Esophagus mucosa (tissue), 1 donor: ENCODE measurements around the gene MARK2. TPM values are rescaled to one million over a fixed set of nuclear protein-coding genes. Genes with fewer than 3 reads are reported as not detected.
"Not testable (repeated sequence)": the region's sequence is repeated elsewhere in the genome, so short reads cannot be mapped to it uniquely, and the experiment has no call there.

Experiments used
- ATAC-seq: fragments of 200-7000 bp; cut with Tn5 transposase; one replicate; pipeline ENCODE4 v1.9.1; 2020
- total RNA-seq: library from RNA; stranded (reverse); gene quantifications from one replicate; pipeline ENCODE4 v1.2.4, GENCODE V29; 2023
- donor health status: DM: yes; HTN: yes; CAD: no.

The MARK2 gene
- total RNA-seq, 1 donor from 2014 or later: 70.6 TPM

DNA sequence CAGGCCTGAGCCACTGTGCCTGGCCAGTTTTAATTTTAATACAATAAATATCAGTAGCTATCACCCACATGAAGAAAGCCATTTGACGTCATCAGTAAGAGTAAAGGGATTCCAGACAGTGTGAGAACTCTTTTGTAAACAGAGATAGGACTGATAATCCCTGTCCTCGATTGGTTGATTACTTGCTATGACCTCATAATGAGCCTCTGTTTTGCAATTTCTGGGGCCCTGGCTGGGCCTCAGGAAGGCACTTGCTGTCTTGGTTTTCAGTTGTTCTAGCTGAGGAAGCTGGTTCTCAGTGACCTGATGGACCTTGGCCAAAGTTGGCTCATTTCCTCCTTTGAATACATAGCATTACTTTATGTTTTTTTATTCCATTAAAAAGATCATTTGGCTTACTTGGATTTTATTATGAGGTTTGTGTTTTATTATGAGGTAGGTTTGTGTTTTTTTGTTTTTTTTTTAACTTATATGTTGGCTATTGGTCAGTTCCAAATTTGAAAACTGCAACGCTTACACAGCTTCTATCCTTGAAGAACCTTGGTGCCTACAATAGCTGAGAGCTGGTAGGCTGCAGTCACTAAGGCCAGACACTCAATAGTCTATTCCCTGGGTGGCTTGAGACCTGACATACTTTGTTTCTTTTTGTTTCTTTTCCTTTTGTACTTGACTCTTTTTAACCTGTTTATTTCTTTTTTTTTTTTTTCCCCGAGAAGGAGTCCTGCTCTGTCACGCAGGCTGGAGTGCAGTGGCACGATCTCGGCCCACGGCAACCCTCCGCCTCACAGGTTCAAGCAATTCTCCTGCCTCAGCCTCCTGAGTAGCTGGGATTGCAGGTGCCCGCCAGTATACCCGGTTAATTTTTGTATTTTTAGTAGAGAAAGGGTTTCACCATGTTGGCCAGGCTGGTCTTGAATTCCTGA lies 20.0 kb downstream of the MARK2 start:
- peak; percentile 73 for ATAC-seq

DNA sequence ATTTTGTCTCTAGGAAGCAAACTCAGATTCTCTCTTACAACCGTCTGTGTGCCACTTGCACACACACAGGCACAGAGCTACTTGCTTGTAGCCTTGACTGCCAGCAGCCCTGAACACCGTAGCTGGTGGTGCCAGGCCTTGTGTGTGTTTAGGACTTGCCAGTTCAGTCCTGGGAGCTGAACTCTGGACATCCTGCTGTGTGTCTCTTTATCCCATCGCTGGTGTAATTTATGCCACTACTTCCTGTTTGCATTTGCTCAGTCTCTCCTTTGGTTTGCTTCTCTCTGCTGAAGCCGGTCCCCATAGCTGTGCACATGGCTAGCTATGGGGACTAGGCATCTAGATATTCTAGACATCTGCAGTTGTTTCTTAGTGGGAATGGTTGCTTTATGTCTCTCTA lies 24.0 kb downstream of the MARK2 start:
- peak; percentile 16 for ATAC-seq

DNA sequence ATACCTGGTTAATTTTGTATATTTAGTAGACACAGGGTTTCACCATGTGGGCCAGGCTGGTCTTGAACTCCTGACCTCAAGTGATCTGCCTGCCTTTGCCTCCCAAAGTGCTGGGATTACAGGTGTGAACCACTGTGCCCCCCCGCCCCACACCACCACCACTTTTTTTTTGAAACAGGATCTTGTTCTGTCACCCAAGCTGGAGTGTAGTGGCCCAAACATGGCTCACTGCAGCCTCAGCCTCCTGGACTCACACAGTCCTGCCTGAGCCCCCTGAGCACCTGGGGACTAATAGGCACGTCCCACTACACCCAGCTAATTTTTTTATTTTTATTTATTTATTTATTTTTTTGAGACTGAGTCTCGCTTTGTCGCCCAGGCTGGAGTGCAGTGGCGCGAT lies 24.7 kb downstream of the MARK2 start:
- not testable (repeated sequence) for ATAC-seq

DNA sequence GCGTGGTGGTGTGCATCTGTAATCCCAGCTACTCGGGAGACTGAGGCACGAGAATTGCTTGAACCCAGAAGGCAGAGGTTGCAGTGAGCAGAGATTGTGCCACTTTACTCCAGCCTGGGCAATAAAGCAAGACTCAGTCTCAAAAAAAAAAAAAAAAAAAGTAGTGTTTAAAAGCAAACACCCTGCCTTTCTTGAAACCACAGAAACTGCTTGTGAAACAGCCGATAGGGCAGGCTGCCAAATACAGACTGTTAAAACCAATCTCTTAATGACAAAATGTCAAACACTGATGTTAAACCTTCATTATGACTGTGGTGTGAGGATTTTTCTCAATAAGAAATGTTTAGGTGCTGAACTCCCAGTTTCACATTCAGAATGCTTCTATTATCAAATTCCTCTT lies 27.3 kb downstream of the MARK2 start:
- no peak for ATAC-seq

DNA sequence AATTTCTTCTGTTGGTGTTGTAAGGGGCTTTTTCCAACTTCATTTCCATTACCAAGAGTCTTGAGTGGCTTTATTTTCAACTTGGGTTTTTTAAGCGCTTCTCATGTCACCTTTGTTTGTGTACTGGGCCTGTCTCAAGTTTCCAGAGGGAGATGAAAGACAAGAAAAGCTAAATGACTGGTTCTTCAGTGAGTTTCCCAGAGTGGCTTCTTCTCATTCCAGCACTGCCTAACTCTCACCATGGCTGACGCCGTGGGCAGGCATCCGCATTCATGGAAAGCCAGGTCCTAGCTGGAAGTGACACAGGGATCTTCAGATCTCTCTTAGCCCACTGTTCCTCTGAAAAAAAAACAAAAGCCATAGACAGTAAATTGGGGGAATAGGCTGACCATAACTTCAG lies 28.6 kb downstream of the MARK2 start:
- ATAC-seq: no peak

DNA sequence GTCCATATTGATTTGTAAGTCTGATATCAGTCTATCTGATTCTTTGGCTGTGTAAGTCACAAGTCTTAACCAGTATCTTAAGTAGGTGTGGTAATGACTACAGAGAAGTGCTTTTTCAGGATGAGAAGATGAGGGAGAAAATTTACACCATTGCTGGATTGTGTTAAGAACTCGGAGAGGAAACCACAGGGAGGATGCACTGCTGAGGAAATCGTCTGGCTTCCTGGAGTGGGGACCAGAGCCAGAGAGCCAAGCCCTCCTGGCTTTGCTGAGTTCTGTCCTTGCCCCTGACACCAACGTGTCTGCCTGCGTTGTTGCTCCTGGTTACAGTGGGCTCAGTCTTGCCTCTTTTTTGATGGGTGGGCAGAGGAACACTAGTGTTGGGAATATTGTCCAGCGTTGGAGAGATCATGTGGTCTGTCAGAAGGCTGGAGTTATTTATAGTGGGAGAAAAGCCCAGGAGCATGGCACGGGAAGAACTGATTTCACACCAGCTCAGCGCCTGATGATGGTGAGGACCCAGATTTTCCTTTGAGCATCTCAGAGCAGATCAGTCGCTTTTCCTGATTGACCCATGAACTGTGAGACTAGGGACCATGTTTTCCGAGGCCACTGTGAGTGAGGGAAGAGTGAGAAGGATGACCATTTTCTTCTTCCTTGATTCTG lies 29.6 kb downstream of the MARK2 start:
- ATAC-seq: no peak

DNA sequence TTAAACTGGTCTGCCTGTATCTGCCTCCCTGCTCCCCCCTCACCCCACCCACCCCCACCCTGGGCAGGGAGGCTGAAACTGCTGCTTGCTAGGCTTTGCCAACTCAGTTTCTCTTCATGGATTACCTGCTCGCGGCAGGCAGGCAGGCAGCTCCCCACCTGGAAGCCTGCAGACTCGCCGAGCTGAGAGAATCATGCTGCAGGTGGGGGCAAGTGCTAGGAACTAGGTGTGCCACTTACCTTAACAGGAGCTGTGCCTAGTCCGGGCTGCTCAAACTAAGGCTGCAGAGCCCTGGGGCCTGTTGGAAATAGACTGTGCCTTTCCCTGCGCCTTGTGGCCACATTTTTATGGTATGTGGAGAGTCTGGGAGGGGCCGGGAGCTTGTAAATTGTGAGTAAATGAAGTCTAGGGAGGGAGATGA lies 30.3 kb downstream of the MARK2 start:
- peak; percentile 84 for ATAC-seq

DNA sequence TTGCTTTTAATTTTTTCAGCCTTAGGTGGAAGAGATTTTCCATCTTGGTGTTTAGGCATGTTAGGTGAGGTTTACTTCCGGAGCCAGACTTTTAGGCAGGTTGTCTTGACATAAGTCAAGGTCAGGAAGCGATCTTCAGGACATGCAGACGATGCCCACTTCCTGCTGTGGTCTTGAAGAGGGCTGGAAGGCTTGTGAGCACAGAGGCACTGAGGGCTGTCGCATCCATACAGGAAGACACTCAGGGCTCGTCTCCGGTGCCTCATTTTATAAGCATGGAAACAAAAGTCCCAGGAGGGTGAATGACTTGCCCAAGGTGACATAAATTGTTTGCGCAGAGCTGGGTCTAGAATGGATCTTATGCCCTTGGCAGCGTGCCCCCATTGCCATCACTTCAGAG lies 30.8 kb downstream of the MARK2 start:
- ATAC-seq: no peak

DNA sequence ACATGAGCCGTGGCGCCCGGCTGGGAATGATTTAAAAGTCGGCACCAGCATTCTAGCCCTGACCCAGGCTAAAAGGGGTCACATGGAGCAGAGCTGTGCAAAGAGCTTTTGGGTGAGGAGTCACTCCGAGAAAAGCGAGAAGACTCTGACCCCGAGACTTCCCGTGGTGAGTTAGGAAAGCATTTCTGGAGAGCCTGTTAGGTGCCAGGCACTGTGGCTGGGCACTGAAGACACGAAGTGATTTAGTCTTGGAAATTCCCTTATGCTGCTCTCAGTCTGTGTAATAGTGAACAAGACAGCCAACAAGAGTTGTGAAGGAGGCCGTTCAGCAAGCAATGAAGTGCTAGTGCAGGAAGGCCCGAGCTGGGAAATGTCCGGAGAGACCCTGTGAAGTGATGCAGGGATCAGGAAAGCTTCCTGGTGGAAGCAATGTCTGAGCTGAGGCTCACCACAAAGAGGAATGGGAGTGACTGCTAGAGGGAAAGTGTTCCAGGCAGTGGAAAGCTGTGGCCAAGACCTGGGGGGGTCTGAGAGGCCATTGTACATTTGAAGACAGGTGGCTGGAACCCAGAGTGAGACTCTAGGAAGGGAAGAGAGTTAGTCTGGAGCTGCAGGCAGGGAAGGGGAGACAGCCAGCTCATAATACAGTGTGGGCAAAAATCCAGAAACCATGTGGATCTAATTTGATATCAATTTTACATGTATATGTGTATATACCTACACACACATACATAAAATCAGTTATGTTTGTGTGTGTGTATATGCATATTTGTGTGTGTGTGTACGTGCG lies 31.6 kb downstream of the MARK2 start:
- ATAC-seq: no peak

DNA sequence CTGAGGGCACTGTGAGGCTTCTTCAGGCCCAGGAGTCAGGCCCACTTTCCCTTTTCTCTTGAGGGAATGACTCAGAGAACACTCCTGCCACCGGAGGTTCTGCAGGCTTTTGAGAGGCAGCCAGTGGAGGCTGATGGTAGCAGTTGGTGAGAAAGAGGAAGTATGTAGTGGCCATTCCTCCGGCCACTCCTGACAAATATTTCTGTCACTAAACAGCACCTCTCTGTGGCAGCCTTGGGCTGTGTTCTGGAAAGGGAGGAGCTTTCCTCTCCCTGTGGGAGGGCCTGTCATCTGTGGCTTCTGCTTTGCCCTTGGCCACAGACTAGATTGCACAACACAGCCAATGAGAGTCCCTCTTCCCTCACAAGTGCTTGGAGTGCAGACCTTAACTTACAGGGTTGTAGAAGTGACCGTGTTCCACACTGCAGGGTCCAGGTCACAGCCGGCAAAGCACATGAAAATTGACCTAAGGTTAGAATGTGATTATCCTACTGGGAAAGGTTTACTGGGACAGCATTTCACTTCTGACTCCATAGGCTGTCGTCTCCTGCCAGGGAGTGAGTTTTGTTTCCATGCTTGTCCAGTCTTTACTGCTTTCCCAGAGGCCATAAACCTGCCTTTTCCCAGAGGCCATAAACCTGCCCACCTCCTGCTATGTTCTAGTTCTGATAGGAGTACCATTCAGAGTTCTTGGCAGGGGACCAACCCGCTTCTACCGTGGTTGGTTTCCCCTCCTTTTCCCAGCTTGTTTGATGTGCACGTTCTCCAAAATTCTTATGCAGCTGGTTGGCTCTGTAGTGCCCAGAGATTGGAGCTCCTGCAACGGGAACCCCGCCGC lies 33.3 kb downstream of the MARK2 start:
- peak; percentile 88 for ATAC-seq

DNA sequence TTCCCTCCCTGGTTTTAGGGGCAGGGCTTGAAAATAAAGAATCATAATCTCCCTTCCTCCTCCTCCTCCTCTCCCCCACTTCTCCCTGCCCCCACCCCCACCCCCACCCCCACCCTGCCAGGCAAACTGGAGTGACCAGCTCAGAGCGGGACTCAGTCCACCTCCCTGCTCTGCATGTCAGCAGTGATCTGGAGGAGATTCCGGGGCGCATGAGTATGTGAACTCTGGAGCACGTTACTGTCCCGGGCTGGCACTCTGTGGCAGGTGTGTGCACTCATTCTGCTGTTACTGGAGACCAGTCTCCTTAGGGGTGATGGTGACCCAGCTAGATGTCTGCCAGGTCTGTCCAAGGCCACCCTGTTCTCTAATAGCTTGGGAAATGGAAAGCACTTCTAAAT lies 33.9 kb downstream of the MARK2 start:
- ATAC-seq: peak; percentile 34

DNA sequence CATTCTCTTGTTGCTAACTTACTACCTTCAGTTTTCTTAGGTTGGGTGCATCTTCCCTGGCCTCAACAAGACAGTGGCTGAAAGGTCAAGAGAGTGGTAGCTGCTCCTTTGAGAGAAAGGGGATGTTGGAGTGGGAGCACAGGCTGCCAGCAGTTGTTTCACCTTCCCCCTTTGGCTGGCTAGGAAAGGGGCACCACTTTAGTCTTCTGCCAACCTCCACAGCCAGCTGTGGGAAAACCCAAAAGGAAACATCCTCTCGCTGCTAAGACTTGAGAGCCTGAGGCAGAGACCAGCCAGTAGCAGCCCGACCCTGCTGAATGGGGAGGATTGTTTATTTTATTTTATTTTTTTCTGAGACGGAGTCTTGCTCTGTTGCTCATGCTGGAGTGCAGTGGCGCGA lies 34.4 kb downstream of the MARK2 start:
- no peak for ATAC-seq

DNA sequence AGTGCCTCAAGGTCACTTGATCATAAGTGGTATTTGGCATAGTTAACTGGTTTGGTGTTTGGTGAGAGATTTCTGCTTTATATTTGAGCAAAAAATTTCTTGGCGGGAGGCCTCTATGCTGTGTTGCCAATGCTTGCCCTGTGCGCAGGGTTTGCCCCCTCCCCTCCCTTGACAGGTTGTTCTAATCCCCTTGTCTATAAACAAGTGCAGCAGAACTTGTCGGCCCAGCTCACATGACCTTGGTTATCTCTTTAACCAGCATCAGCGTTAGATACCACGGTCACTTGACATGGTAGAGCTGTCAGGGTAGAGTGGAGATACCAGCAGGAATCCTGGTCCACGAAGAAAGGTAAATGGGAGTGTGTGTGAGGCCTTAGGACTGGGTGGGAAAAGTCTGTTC lies 35.6 kb downstream of the MARK2 start:
- ATAC-seq: no peak

DNA sequence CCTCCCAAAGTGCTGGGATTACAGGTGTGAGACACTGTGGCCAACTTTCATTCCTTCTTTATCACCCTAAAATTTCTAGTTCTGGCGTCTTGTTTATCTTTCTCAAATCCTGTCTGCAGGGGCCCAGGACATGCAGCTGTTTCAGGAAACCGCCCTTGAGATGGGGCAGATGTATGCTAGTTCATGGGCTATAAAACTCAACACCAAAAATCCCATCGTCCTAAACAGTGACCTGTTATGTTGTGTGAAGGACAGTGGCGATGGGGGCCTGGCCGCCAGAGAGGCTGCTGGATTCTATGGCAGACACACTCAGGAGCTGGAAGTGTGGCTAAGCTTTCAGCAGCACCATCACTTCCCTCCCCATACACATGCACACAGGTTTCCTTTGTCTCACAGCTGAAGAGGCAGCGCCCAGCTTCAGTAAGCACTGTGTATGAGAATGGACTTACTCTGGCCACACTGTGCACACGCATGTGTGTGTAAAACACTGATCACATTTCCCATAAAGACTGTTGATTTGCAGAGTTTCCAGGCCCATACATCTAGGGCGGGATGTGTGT lies 36.7 kb downstream of the MARK2 start:
- no peak for ATAC-seq

DNA sequence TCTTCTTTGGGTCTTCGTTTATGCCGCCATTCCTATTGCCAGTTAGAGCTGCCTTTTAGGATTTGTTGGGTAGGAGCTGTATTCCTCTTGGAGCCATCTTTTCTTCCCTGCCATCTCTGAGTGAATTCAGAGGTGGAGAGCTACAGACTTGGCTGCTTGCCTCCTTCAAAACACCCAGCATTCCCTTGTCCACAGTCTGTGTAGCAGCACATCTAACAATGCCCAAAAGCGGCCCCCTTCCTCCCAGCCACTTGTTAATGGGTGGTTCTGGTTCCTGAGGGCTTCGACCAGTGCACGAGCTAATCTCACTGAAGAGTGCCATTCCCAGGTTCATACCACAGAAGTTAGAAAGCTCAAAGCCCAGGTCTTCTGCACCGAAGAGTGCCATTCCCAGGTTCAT lies 37.7 kb downstream of the MARK2 start:
- no peak for ATAC-seq

DNA sequence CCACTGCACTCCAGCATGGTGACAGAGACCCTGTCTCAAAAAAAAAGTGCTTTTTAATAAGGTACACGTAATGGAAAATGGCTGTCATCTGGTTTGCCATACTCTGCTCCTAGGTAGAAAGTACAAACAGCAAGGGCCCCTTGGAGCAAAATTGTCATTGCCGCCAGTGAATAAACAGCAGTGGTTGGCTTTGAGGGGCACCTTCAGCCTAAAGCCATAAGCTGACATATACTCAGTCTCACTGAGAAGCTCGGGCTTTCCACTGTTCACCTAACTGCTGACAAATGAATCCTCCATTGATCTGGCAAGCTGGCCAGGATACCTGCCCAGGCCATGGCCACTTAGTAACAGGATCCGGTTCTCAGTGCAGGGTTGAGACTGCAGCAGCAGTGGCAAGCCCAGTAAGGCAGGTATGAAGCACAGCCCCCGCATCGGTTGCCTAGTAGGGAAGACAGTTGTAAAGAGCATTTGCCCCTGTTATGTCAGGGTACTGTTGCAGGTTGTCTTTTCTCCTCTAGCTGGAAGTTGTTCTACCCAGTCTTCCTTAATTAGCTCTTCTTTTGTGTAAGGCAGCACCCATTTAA lies 38.8 kb downstream of the MARK2 start:
- no peak for ATAC-seq

DNA sequence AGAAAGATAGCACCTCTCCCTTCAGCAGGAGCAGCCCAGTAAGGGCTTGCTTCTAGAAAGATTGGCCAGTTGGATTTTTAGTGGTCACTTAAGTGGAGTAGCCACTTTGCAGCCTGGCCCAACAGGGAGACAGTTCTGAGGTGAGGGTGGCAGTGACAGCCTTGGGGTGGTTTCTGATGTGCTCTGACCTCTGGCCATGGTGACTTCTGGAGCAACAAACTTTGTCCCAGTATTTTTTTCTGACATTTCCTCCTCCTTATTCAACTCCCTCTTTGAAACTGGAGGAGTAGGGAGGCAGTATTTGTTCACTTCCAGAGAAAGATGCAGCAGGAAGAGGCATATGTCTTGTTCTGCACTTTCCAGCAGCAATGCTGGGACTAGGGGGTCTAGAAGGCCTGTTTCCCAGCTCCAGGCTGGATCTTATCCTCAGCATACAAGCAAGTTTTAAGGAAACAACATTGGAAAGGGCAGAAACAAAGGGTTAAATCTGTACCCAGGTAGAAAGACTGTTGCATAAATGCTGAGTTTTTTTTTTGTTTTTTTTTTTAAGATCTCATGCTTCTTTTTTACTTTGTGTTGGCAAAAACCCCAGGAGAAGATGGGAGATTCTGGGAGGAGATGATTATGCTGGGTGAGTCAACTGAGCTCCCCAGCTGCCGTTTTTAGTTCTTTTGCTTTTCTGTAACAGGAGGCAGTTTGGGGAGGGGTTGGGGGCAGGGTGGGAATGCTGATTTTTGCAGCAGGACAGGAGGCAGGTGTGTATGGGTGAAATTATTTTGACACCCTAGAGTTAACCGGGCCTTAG lies 40.9 kb downstream of the MARK2 start:
- no peak for ATAC-seq

DNA sequence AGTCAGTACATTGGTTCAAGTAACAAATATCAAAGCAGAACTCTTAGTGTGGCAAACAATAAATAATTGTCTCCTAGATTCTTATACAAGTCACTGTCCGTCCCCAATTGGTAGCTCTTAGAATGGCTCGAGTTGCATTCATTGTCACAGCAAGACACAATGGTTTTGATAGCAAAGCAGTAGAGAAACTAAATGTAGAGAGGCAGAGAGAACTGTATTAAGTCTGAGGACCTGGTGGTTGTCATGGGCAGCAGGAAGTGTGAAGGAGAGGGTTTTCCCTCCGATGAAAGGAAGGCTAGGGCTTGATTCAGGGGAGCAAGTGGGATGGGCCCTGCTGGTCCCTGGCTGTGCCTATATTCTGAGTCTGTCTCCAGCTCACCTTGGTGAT lies 41.5 kb downstream of the MARK2 start:
- peak; percentile 22 for ATAC-seq

DNA sequence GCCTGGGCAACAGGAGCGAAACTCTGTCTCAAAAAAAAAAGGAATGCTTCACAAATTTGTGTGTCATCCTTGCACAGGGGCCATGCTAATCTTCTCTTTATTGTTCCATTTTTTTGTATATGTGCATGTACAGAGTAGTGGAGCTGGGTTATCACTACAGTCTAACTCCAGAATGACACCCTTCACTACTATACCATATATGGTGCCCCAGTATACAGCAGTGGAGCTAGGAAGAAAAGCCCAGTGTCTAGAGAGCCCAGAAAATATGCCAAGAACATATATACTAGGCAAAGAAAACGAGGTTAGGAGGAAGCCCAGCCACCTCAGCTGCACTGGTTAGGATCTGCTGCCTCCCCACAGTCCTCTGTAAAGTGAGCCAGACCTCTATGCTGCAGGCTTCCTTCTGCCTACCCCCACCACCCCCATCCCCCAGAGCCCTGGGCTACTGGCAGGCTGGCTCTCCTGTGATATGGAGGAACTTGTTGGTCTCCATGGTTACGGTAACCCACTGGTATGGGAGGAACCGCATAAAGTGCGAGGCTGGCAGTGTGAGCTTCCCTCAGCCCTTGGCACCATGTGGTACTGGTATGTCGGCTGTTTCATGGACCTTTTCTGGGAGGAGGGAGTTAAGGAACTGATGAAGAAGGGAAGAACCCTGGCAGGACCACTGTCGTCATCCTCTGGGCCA lies 43.8 kb downstream of the MARK2 start:
- ATAC-seq: peak; percentile 6

DNA sequence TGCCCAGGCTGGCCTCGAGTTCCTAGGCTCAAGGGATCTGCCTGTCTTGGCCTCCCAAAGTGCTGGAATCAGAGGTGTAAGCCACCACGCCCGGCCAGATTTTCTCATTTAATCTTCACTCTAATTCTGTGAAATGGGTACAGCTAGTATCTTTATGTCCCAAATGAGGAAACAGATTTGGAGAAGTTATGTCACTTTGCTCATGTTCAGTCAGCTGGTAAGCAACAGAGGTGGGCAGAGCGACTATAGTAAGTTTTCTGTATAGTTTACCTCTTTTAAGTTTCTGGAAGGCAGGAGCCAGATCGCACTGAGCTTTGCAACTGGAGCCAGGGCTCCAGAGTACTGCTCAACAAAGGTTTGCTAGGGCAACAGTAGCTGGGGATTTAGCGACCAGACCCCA lies 44.9 kb downstream of the MARK2 start:
- ATAC-seq: no peak
